MCF 10A (cell line): Measurements from ENCODE around the gene MORN5. TPM values are rescaled to one million over a fixed set of nuclear protein-coding genes. Genes with fewer than 3 reads are reported as not detected.

Experiments used
- BruUV-seq: library from RNA; stranded (reverse); fragments of 400-500 nt; replicated peaks from 2 replicates; lab custom pipeline; 2021; lab: Mats Ljungman, UMichigan
- CTCF ChIA-PET: fragments of 300-600 bp; sonication (Branson Sonifier 250); formaldehyde crosslinking; extraction: SDS; loops from one replicate; lab custom pipeline; 2021; ENCODE audit warnings: antibody characterized with exemption, inconsistent platforms; lab: Yijun Ruan, JAX
- POLR2A ChIA-PET: fragments of 300-600, 350-650 bp; sonication (Branson Sonifier 250); formaldehyde crosslinking; extraction: SDS; loops from one replicate; lab custom pipeline; 2020; ENCODE audit warnings: antibody characterized with exemption, inconsistent platforms; lab: Yijun Ruan, JAX
- DNase-seq: peaks from one replicate; pipeline ENCODE4 v3.0.0-alpha.2; 2018; ENCODE audit not compliant: unreplicated experiment
- H3K27ac Mint-ChIP-seq: one replicate; pipeline ENCODE4 v1.8.0; 2022; ENCODE audit warnings: mild to moderate bottlenecking, low read depth, mixed read lengths; ENCODE audit not compliant: unreplicated experiment
- H3K27me3 Mint-ChIP-seq: one replicate; pipeline ENCODE4 v1.8.0; 2022; ENCODE audit warnings: mixed read lengths; ENCODE audit not compliant: insufficient read depth, unreplicated experiment
- H3K36me3 Mint-ChIP-seq: one replicate; pipeline ENCODE4 v1.8.0; 2022; ENCODE audit warnings: mild to moderate bottlenecking, moderate library complexity, mixed read lengths; ENCODE audit not compliant: insufficient read depth, unreplicated experiment
- H3K4me1 Mint-ChIP-seq: one replicate; pipeline ENCODE4 v1.8.0; 2022; ENCODE audit warnings: mixed read lengths; ENCODE audit not compliant: insufficient read depth, unreplicated experiment
- H3K4me3 Mint-ChIP-seq: one replicate; pipeline ENCODE4 v1.8.0; 2022; ENCODE audit warnings: mild to moderate bottlenecking, moderate library complexity, mixed read lengths; ENCODE audit not compliant: unreplicated experiment
- H3K9me3 Mint-ChIP-seq: one replicate; pipeline ENCODE4 v1.8.0; 2022; ENCODE audit warnings: mixed read lengths; ENCODE audit not compliant: unreplicated experiment
- CTCF ChIP-seq: fragments of 200-600 bp; IDR thresholded peaks from one replicate; pipeline ENCODE4 v1.8.0; 2022; ENCODE audit warnings: antibody characterized with exemption, mild to moderate bottlenecking; ENCODE audit not compliant: unreplicated experiment
- intact Hi-C: fragments of 100-400 bp; cut with micrococcal nuclease; formaldehyde crosslinking; loops from 2 replicates; pipeline ENCODE4 v1.14.1; 2022
- total RNA-seq: library from RNA; stranded (reverse); gene quantifications from 2 replicates; pipeline ENCODE4 v1.2.3, GENCODE V29; 2022

The MORN5 gene
- total RNA-seq, 1 experiment from 2014 or later: not detected

GRCh38 chr9:122188369-122188768 lies 28.7 kb downstream of the MORN5 start:
- no peaks in the 10 kb centered on the region for H3K36me3 Mint-ChIP-seq
- BruUV-seq: no TSS peak
- H3K27ac Mint-ChIP-seq: no peak overlapping the region
- DNase-seq: no peak
- POLR2A ChIA-PET: no interaction called here
- H3K9me3 Mint-ChIP-seq: no peaks in the 10 kb centered on the region
- H3K27me3 Mint-ChIP-seq: peaks cover 6% of the 10 kb centered on the region
- no peak overlapping the region for H3K4me3 Mint-ChIP-seq
- CTCF ChIA-PET: interaction anchor here (0.6 kb wide), 1 partner anchor 327 kb away, joined by 3 read pairs; no protein-coding TSS in a partner anchor
- intact Hi-C loops: no loop called here
- H3K4me1 Mint-ChIP-seq: no peaks in the 10 kb centered on the region
- no peak for TF ChIP-seq CTCF

GRCh38 chr9:122190597-122191381 lies 31.1 kb downstream of the MORN5 start:
- Mint-ChIP-seq H3K27me3 (no peaks in the 10 kb centered on the region), H3K4me1 (no peaks in the 10 kb centered on the region), H3K4me3 (no peak overlapping the region), H3K36me3 (no peaks in the 10 kb centered on the region), H3K9me3 (no peaks in the 10 kb centered on the region), H3K27ac (no peak overlapping the region)
- no peak for TF ChIP-seq CTCF
- POLR2A ChIA-PET: interaction anchor here (0.6 kb wide), 1 partner anchor 1484 kb away, joined by 4 read pairs; no protein-coding TSS in a partner anchor
- no TSS peak for BruUV-seq
- DNase-seq: no peak
- CTCF ChIA-PET: no interaction called here
- intact Hi-C loops: no loop called here

- Mint-ChIP-seq H3K27me3 (peaks cover 4% of the 10 kb centered on the region), H3K4me1 (no peaks in the 10 kb centered on the region), H3K36me3 (no peaks in the 10 kb centered on the region), H3K27ac (no peak overlapping the region), H3K9me3 (no peaks in the 10 kb centered on the region), H3K4me3 (no peak overlapping the region)
- intact Hi-C loops: no loop called here
- CTCF ChIA-PET: no interaction called here
- POLR2A ChIA-PET: no interaction called here
- BruUV-seq: no TSS peak
- DNase-seq: no peak
- no peak for TF ChIP-seq CTCF
Measured at GRCh38 chr9:122191584-122191983, 31.9 kb downstream of the MORN5 start.

- intact Hi-C loops: no loop called here
- no peak for DNase-seq
- H3K36me3 Mint-ChIP-seq: no peaks in the 10 kb centered on the region
- H3K4me3 Mint-ChIP-seq: no peak overlapping the region
- H3K9me3 Mint-ChIP-seq: no peaks in the 10 kb centered on the region
- no peaks in the 10 kb centered on the region for H3K4me1 Mint-ChIP-seq
- ChIA-PET CTCF (interaction anchor here (1.5 kb wide), 1 partner anchor 69 kb away, joined by 6 read pairs; no protein-coding TSS in a partner anchor), POLR2A (interaction anchor here (0.6 kb wide), 1 partner anchor 112 kb away, joined by 3 read pairs; no protein-coding TSS in a partner anchor)
- BruUV-seq: no TSS peak
- peaks cover 12% of the 10 kb centered on the region for H3K27me3 Mint-ChIP-seq
- TF ChIP-seq CTCF: no peak
- H3K27ac Mint-ChIP-seq: no peak overlapping the region
Measured at GRCh38 chr9:122192261-122192875, 32.7 kb downstream of the MORN5 start.
